Fibroblast of pulmonary artery (primary cell): Measurements from ENCODE around the gene MAP1A.

Experiments used
- DNase-seq: peaks from one replicate; pipeline ENCODE4 v3.0.0-alpha.2; 2010; ENCODE audit warnings: low read depth
- H3K4me3 ChIP-seq: replicated peaks from 2 replicates; pipeline ENCODE4 v1.5.1; 2011; ENCODE audit warnings: low read depth, mild to moderate bottlenecking, control low read depth, low read length, moderate library complexity
- TF ChIP-seq, protein P1 (sequence below): IDR thresholded peaks from 2 replicates; pipeline ENCODE4 v1.5.1; 2011; ENCODE audit warnings: mild to moderate bottlenecking, control low read depth, low read length, inconsistent platforms; ENCODE audit errors: missing control alignments

MAP1A gene

DNA sequence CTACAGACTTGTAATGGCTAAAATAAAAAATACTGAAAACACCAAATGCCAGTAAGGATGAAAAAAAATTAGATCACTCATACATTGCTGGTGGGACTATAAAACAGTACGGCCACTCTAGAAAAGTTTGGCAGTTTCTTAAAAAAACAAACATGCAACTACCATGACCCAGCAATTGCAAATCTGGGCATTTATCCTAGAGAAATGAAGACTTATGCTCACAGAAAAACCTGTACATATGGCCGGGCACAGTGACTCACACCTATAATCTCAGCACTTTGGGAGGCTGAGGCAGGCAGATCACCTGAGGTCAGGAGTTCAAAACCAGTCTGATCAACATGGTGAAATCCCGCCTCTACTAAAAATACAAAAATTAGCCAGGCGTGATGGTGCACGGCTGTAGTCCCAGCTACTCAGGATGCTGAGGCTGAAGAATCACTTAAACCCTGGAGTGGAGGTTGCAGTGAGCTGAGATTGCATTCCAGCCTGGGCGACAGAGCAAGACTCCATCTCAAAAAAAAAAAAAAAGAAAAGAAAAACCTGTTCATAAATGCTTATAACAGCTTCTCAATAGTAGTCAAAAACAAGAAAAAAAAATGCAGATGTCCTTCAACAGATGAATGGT is 30.0 kb upstream of the MAP1A start:
- no peak for DNase-seq
- TF ChIP-seq, protein P1, sequence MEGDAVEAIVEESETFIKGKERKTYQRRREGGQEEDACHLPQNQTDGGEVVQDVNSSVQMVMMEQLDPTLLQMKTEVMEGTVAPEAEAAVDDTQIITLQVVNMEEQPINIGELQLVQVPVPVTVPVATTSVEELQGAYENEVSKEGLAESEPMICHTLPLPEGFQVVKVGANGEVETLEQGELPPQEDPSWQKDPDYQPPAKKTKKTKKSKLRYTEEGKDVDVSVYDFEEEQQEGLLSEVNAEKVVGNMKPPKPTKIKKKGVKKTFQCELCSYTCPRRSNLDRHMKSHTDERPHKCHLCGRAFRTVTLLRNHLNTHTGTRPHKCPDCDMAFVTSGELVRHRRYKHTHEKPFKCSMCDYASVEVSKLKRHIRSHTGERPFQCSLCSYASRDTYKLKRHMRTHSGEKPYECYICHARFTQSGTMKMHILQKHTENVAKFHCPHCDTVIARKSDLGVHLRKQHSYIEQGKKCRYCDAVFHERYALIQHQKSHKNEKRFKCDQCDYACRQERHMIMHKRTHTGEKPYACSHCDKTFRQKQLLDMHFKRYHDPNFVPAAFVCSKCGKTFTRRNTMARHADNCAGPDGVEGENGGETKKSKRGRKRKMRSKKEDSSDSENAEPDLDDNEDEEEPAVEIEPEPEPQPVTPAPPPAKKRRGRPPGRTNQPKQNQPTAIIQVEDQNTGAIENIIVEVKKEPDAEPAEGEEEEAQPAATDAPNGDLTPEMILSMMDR = no peak
- no peak overlapping the region for H3K4me3 ChIP-seq

DNA sequence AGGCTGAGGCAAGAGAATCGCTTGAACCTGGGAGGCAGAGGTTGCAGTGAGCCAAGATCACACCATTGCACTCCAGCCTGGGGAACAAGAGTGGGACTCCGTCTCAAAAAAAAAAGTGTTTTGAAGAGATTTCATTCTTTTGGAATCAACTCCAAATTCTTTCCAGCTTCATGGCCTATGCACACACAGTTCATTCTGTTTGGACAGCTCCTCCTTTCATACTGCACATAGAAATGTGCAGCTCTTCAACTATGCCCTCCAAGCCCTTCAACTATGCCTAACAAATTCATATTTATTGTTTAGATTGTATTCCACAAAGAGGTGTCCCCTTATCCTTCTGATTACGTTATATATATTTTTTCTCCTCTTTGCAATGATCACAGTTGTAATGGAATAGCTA is 28.6 kb upstream of the MAP1A start:
- DNase-seq = no peak
- TF ChIP-seq, protein P1 = no peak
- H3K4me3 ChIP-seq = no peak overlapping the region

DNA sequence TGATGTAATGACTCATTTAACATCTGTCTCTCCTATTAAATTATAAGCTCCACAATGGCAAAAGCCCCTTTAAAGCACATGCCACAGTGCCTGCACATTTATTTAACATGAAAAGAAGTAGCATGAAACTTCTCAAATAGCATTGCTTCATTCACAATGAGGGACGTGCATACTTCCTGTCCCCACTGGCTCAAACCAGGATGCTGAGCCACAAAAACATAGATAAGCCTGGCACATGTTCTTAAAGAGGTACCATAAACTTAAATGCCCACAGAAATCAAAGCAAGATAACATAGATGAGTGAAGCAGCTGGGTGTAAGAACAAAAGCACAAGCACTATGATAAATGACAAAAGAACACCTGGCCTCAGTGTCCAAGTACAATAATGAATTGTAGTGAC is 28.2 kb upstream of the MAP1A start:
- peak; percentile 49 for DNase-seq
- no peak overlapping the region for H3K4me3 ChIP-seq
- TF ChIP-seq, protein P1 = no peak

DNA sequence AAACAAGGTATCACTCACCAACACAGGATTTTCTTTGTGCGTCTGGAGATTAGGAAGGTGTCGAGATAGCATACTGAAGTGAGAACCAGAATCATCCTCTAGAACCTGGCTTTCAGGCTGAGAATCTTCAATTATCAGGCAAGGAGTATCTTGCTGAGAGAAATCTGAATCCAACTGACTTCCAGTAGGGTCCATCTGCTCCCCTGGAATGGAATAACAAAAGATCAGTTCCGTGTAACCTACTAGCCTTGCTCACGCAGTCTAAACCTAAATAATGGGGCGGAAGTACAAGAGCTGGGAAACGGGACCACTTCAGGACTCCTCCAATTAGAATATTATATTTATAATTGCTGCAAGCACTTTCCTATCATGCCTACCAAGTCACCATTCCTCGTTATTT is 25.1 kb upstream of the MAP1A start:
- no peak for DNase-seq
- peak overlapping the region; percentile 93 for H3K4me3 ChIP-seq
- TF ChIP-seq, protein P1 = no peak

DNA sequence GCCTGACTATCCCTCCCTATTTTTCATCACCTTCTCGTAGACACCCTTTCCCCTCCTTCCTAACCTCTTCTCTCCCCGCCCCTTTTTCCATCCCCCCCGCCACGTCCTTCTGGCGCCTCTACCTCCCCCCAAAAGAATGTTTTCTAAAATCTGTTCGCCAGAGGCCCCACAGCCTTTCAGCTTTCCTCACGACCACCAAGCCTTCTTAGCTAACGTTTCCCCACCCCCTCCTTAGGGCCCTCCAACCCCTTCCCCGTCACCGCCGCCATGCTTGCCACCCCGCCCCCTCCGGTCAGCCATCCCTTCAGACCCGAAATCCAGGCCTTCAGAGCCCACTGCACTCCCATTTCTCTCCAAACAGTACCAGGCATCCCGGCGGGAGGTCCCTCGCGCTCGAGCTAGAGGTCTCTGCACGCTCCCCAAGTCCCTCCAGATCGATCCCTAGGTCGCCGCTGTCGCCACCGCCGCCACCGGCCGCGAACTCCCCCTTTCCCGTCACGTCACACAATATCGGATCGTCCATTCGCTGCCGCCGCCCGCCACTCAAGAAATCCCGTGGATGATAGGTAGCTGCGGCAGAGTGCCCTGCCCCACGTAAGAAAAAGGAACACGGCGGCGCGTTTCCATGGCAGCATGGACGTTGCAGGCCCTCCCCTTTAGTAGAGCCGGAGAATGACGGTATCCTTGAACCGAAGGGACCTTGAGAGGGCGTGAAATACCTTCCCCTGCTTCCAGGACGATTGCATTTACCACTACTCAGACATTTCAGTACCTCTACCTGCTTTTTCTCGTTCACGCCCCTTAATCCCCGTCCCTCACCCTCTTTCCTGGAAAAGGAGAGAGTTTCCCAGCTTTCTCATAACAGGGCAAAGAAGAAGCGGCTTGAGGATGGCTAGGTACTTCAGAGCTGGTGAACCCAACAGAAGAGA is 24.5 kb upstream of the MAP1A start, which contains the start of gene TP53BP1:
TSS of gene TP53BP1 (minus strand) at position 484 of the 929 bp plus-strand sequence. CDS start at position 371, 113 bp downstream.
- peak; percentile 94 for DNase-seq
- TF ChIP-seq, protein P1 = no peak
- peak within 1 kb of the TSS; percentile 93 for H3K4me3 ChIP-seq

DNA sequence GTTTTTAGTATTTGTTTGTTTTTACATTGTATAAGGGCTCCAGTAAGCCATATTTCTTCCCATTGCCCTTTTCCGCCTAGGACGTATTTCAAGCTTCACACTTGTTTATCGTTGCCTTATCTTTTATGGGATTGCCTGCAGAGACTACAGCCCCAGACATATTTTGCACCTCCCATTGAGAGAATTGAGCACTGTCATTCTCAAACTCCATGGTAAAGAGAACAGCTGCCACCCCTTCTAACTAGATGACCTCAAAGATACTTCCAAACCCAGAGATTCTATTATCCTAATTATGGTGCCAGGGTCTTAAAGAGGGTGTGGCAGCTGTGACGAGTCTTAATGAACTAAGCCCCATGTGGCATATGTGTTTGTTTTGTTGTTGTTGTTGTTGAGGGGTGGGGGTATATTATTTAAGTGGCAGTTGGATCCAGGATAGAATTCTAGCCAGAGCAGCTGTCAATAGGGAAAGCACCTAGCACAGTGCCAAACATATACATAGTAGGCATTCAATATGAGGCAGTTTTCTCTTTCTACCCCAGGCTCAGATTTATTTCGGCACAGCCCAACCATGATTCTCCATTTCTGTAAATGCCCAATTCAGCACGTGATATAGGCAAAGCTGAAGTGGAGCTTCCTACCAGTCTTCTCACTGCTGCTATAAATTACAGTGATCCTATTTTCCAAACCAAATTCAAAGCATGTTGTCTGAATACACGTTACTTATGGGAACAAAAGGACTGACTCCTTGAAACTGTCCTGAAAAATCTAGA is 23.5 kb upstream of the MAP1A start:
- peak overlapping the region; percentile 93 for H3K4me3 ChIP-seq
- TF ChIP-seq, protein P1 = no peak
- no peak for DNase-seq
